HG02571 (cell line): Measurements from ENCODE around the gene DYNC2H1.

Experiments
- ATAC-seq: cut with Tn5 transposase; IDR thresholded peaks from one replicate; pipeline ENCODE4 v1.9.1; 2021; ENCODE audit warnings: mild to moderate bottlenecking, moderate library complexity; ENCODE audit not compliant: unreplicated experiment

Gene DYNC2H1

GRCh38 chr11:103274025-103274424 is 164.8 kb downstream of the DYNC2H1 start:
- ATAC-seq, result no peak

- ATAC-seq, result no peak
These were observed 170.6 kb downstream of the DYNC2H1 start for GRCh38 chr11:103279821-103280220.

- ATAC-seq, result no peak
These were observed 172.1 kb downstream of the DYNC2H1 start for GRCh38 chr11:103281301-103281700.

GRCh38 chr11:103284260-103284659 is 175.0 kb downstream of the DYNC2H1 start:
- no peak for ATAC-seq

- no peak for ATAC-seq
These were observed 185.3 kb downstream of the DYNC2H1 start for GRCh38 chr11:103294516-103294915.

GRCh38 chr11:103295704-103296103 is 186.5 kb downstream of the DYNC2H1 start:
- ATAC-seq, result no peak

- ATAC-seq, result no peak
These were observed 188.7 kb downstream of the DYNC2H1 start for GRCh38 chr11:103297900-103298299.

- ATAC-seq, result no peak
These were observed 206.0 kb downstream of the DYNC2H1 start for GRCh38 chr11:103315248-103315647.

GRCh38 chr11:103317118-103317517 is 207.9 kb downstream of the DYNC2H1 start:
- ATAC-seq, result no peak

GRCh38 chr11:103322821-103323220 is 213.6 kb downstream of the DYNC2H1 start:
- ATAC-seq, result no peak

- ATAC-seq, result no peak
These were observed 216.5 kb downstream of the DYNC2H1 start for GRCh38 chr11:103325686-103326069.

GRCh38 chr11:103326070-103326794 is 217.0 kb downstream of the DYNC2H1 start:
- peak; percentile 94 for ATAC-seq

GRCh38 chr11:103327721-103328120 is 218.5 kb downstream of the DYNC2H1 start:
- ATAC-seq, result no peak

GRCh38 chr11:103332409-103332808 is 223.2 kb downstream of the DYNC2H1 start:
- no peak for ATAC-seq

- no peak for ATAC-seq
These were observed 229.6 kb downstream of the DYNC2H1 start for GRCh38 chr11:103338621-103339484.

- no peak for ATAC-seq
These were observed 230.2 kb downstream of the DYNC2H1 start for GRCh38 chr11:103339485-103339857.

GRCh38 chr11:103340956-103341355 is 231.7 kb downstream of the DYNC2H1 start:
- ATAC-seq, result no peak

GRCh38 chr11:103344886-103345285 is 235.7 kb downstream of the DYNC2H1 start:
- no peak for ATAC-seq

- no peak for ATAC-seq
These were observed 240.4 kb downstream of the DYNC2H1 start for GRCh38 chr11:103349595-103349994.

- ATAC-seq, result no peak
These were observed 245.4 kb downstream of the DYNC2H1 start for GRCh38 chr11:103354656-103355055.

- no peak for ATAC-seq
These were observed 249.0 kb downstream of the DYNC2H1 start for GRCh38 chr11:103358251-103358650.

GRCh38 chr11:103359216-103359615 is 250.0 kb downstream of the DYNC2H1 start:
- no peak for ATAC-seq
